Lower leg skin (tissue), 4 donors: Measurements from ENCODE around the gene ZNF543. TPM values are rescaled to one million over a fixed set of nuclear protein-coding genes. Genes with fewer than 3 reads are reported as not detected.
A peak's percentile ranks its signal among the peaks of the same experiment; 100 is the strongest.
"Not testable (repeated sequence)": the region's sequence is repeated elsewhere in the genome, so short reads cannot be mapped to it uniquely, and the experiment has no call there.

ENCODE experiments used
- DNase-seq, 2 donors: peaks; one replicate each; pipeline ENCODE4 v3.0.0-alpha.2; 2019; ENCODE audit warnings: low spot score in 2 of 2
- H3K4me3 ChIP-seq: fragments of 200-600 bp; sonication (generic); 2 replicates; pipeline ENCODE4 v1.5.1; 2017; ENCODE audit warnings: mild to moderate bottlenecking, low read depth; ENCODE audit not compliant: poor library complexity, severe bottlenecking
- POLR2A ChIP-seq, 2 donors: fragments of 450-650 bp; IDR thresholded peaks; one replicate each; pipeline ENCODE4 v1.6.1; 2016 to 2017; ENCODE audit warnings: antibody characterized with exemption in 2 of 2, mild to moderate bottlenecking in 1 of 2, moderate library complexity in 1 of 2
- WGBS, 2 donors: methylation state at CpG; one replicate each; pipeline ENCODE4 v1.1.5; 2018; 5-methylcytosine and 5-hydroxymethylcytosine counted together
- intact Hi-C: fragments of 100-400 bp; cut with DNase I; formaldehyde crosslinking; loops from one replicate; pipeline ENCODE4 v1.15.0; 2023; ENCODE audit warnings: low total_unique reads
- total RNA-seq, 4 donors: library from RNA; depleted of rRNA; stranded (reverse); fragments of >200 nt; gene quantifications; one replicate each; pipeline ENCODE4 v1.1.0, GENCODE V29; 2016
- TF ChIP-seq, protein P1 (sequence below), 3 donors: fragments of 450-650 bp; IDR thresholded peaks; one replicate each; pipeline ENCODE4 v1.5.1; 2016; ENCODE audit warnings: antibody characterized with exemption in 3 of 3, mild to moderate bottlenecking in 3 of 3, moderate library complexity in 2 of 3

ZNF543 gene
- 10 to 100 TPM; 11.4 to 15.7 (median 12.4) TPM for total RNA-seq

GRCh38 chr19:57320180-57321084 is at the start of gene ZNF543:
TSS of gene ZNF543 (plus strand) at chr19:57320472. CDS start at chr19:57320854, 382 bp downstream.
- peak; percentile 94 to 99 for DNase-seq
- H3K4me3 ChIP-seq: peak within 1 kb of the TSS; percentile 90
- WGBS, 2 donors: 0 to 1% methylated on average over 20 to 40 of the region's 71 CpGs
- no peak for TF ChIP-seq POLR2A (IDR thresholded peaks at IDR 0.05)
- intact Hi-C loops: no loop called here

DNA sequence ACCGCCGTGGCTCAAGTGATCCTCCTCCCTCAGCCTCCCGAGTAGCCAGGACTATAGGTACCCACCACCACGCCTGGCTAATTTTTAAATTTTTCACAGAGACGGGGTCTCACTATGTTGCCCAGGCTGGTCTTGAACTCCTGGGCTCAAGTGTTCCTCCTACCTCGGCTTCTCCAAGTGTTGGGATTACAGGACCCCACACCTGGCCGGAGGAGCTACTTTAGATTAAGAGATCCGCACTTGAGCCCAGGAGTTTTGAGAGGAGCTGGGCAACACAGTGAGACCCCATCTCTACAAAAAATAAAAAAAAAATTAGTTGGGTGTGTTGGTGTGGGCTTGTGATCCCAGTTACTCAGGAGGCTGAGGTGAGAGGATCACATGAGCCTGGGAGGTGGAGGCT is 49.0 kb upstream of the ZNF543 start:
- TF ChIP-seq POLR2A (IDR thresholded peaks at IDR 0.05): no peak
- TF ChIP-seq, protein P1, sequence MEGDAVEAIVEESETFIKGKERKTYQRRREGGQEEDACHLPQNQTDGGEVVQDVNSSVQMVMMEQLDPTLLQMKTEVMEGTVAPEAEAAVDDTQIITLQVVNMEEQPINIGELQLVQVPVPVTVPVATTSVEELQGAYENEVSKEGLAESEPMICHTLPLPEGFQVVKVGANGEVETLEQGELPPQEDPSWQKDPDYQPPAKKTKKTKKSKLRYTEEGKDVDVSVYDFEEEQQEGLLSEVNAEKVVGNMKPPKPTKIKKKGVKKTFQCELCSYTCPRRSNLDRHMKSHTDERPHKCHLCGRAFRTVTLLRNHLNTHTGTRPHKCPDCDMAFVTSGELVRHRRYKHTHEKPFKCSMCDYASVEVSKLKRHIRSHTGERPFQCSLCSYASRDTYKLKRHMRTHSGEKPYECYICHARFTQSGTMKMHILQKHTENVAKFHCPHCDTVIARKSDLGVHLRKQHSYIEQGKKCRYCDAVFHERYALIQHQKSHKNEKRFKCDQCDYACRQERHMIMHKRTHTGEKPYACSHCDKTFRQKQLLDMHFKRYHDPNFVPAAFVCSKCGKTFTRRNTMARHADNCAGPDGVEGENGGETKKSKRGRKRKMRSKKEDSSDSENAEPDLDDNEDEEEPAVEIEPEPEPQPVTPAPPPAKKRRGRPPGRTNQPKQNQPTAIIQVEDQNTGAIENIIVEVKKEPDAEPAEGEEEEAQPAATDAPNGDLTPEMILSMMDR (IDR thresholded peaks at IDR 0.05): no peak
- WGBS, 2 donors: 96% methylated on average over 8 of the region's 8 CpGs
- no peak for DNase-seq
- H3K4me3 ChIP-seq: no peak overlapping the region
- intact Hi-C loops: no loop called here

- DNase-seq: no peak
- no peak overlapping the region for H3K4me3 ChIP-seq
- 51 to 93% methylated on average over 1 of the region's 1 CpG for WGBS, 2 donors
- TF ChIP-seq, protein P1 (IDR thresholded peaks at IDR 0.05): no peak
- no peak for TF ChIP-seq POLR2A (IDR thresholded peaks at IDR 0.05)
- intact Hi-C loops: no loop called here
Observed at GRCh38 chr19:57273014-57273413, 47.3 kb upstream of the ZNF543 start.

GRCh38 chr19:57276430-57276829 is 43.8 kb upstream of the ZNF543 start:
- intact Hi-C loops: no loop called here
- DNase-seq: no peak
- TF ChIP-seq, protein P1 (IDR thresholded peaks at IDR 0.05): no peak
- no peak overlapping the region for H3K4me3 ChIP-seq
- 72 to 84% methylated on average over 1 of the region's 1 CpG for WGBS, 2 donors

DNA sequence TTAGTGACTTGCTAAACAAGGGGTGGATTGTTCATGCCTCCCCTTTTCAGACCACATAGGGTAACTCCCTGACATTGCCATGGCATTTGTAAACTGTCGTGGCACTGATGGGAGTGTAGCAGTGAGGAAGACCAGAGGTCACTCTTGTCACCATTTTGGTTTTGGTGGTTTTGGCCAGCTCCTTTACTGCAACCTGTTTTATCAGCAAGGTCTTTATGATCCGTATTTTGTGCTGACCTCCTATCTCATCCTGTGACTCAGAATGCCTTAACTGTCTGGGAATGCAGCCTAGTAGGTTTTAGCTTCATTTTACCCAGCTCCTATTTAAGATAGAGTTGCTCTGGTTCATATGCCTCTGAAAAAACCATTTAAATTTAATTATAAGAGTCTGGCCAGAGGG is 41.8 kb upstream of the ZNF543 start:
- H3K4me3 ChIP-seq, intact Hi-C loops, DNase-seq: not testable (repeated sequence)
- WGBS, 2 donors: 73 to 76% methylated on average over 2 of the region's 2 CpGs

- 4% methylated on average over 25 of the region's 25 CpGs for WGBS, 2 donors
- peak overlapping the region; percentile 91 for H3K4me3 ChIP-seq
- peak; percentile 88 to 97 for DNase-seq
- no peak for TF ChIP-seq POLR2A (IDR thresholded peaks at IDR 0.05)
- TF ChIP-seq, protein P1 (IDR thresholded peaks at IDR 0.05): no peak
- intact Hi-C loops: no loop called here
Observed at GRCh38 chr19:57279418-57280164, 40.7 kb upstream of the ZNF543 start.
